OCI-LY1 (cell line): ENCODE data around the gene FOXN3.

Experiments
- EZH2 ChIP-seq: fragments of 200-600 bp; sonication (generic), shearing (Covaris generic); IDR thresholded peaks from 2 replicates; pipeline ENCODE4 v1.8.0; 2017; ENCODE audit warnings: borderline replicate concordance, mixed run types, mild to moderate bottlenecking, antibody characterized with exemption, low read length, moderate library complexity, mixed read lengths
- TF ChIP-seq, protein P1 (sequence below): fragments of 200-600 bp; sonication (generic), shearing (Covaris generic); IDR thresholded peaks from 2 replicates; pipeline ENCODE4 v1.5.1; 2017; ENCODE audit warnings: mild to moderate bottlenecking, antibody characterized with exemption, low read length, moderate library complexity, mixed read lengths

GRCh38 chr14:89144066-89144465, 273.0 kb downstream of the FOXN3 start:
- TF ChIP-seq, protein P1, sequence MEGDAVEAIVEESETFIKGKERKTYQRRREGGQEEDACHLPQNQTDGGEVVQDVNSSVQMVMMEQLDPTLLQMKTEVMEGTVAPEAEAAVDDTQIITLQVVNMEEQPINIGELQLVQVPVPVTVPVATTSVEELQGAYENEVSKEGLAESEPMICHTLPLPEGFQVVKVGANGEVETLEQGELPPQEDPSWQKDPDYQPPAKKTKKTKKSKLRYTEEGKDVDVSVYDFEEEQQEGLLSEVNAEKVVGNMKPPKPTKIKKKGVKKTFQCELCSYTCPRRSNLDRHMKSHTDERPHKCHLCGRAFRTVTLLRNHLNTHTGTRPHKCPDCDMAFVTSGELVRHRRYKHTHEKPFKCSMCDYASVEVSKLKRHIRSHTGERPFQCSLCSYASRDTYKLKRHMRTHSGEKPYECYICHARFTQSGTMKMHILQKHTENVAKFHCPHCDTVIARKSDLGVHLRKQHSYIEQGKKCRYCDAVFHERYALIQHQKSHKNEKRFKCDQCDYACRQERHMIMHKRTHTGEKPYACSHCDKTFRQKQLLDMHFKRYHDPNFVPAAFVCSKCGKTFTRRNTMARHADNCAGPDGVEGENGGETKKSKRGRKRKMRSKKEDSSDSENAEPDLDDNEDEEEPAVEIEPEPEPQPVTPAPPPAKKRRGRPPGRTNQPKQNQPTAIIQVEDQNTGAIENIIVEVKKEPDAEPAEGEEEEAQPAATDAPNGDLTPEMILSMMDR = no peak
- TF ChIP-seq EZH2 = no peak
